Lower leg skin (tissue), 3 donors: ENCODE results near the gene KLK4.

Experiments used
- POLR2A ChIP-seq, 2 donors: fragments of 450-650 bp; IDR thresholded peaks; one replicate each; pipeline ENCODE4 v1.6.1; 2016 to 2017; ENCODE audit warnings: antibody characterized with exemption in 2 of 2, mild to moderate bottlenecking in 1 of 2, moderate library complexity in 1 of 2
- TF ChIP-seq, protein P1 (sequence below), 3 donors: fragments of 450-650 bp; IDR thresholded peaks; one replicate each; pipeline ENCODE4 v1.5.1; 2016; ENCODE audit warnings: antibody characterized with exemption in 3 of 3, mild to moderate bottlenecking in 3 of 3, moderate library complexity in 2 of 3

DNA sequence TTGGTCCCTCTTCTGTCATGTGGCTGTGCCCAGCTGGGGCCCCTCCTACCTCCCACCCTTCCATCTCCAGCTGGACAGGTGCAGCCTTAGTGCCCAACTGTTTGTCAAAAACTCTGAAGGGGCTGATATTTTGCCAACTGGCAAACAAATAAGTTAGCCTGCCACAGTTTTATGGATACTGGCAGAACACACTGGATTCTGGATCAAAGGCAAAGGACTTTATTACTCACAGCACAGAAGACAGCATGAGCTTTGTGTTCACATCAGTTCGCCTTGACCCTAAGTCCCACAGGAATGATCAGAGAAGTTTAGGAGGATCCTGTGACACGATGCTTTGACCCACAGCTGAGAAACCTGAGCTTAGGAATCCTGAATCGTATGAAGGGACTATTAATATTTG lies 21.6 kb downstream of the KLK4 start:
- TF ChIP-seq, protein P1, sequence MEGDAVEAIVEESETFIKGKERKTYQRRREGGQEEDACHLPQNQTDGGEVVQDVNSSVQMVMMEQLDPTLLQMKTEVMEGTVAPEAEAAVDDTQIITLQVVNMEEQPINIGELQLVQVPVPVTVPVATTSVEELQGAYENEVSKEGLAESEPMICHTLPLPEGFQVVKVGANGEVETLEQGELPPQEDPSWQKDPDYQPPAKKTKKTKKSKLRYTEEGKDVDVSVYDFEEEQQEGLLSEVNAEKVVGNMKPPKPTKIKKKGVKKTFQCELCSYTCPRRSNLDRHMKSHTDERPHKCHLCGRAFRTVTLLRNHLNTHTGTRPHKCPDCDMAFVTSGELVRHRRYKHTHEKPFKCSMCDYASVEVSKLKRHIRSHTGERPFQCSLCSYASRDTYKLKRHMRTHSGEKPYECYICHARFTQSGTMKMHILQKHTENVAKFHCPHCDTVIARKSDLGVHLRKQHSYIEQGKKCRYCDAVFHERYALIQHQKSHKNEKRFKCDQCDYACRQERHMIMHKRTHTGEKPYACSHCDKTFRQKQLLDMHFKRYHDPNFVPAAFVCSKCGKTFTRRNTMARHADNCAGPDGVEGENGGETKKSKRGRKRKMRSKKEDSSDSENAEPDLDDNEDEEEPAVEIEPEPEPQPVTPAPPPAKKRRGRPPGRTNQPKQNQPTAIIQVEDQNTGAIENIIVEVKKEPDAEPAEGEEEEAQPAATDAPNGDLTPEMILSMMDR (IDR thresholded peaks at IDR 0.05), result no peak
- TF ChIP-seq POLR2A (IDR thresholded peaks at IDR 0.05), result no peak
